SU-DHL-6 (cell line): ENCODE measurements around the gene INF2.

Experiments used
- EZH2phosphoT487 ChIP-seq: fragments of 200-600 bp; sonication (generic), shearing (Covaris generic); conservative IDR thresholded peaks from 2 replicates; pipeline ENCODE4 v1.6.1; 2018; ENCODE audit warnings: mild to moderate bottlenecking, antibody characterized with exemption, low read length, moderate library complexity, mixed read lengths
- TF ChIP-seq, protein P1 (sequence below): fragments of 200-600 bp; sonication (generic); IDR thresholded peaks from one replicate; pipeline ENCODE4 v1.5.1; 2017; ENCODE audit warnings: antibody characterized with exemption, mild to moderate bottlenecking, low read length, moderate library complexity; ENCODE audit not compliant: insufficient read depth, poor library complexity, severe bottlenecking

GRCh38 chr14:104651876-104652260, 37.5 kb upstream of the INF2 start:
- TF ChIP-seq, protein P1, sequence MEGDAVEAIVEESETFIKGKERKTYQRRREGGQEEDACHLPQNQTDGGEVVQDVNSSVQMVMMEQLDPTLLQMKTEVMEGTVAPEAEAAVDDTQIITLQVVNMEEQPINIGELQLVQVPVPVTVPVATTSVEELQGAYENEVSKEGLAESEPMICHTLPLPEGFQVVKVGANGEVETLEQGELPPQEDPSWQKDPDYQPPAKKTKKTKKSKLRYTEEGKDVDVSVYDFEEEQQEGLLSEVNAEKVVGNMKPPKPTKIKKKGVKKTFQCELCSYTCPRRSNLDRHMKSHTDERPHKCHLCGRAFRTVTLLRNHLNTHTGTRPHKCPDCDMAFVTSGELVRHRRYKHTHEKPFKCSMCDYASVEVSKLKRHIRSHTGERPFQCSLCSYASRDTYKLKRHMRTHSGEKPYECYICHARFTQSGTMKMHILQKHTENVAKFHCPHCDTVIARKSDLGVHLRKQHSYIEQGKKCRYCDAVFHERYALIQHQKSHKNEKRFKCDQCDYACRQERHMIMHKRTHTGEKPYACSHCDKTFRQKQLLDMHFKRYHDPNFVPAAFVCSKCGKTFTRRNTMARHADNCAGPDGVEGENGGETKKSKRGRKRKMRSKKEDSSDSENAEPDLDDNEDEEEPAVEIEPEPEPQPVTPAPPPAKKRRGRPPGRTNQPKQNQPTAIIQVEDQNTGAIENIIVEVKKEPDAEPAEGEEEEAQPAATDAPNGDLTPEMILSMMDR = no peak
- no peak for TF ChIP-seq EZH2phosphoT487
